HEK293 (cell line): ENCODE measurements around the gene MARCHF10.

ENCODE experiments used
- CTCF ChIA-PET: fragments of 350-600 bp; formaldehyde crosslinking; extraction: SDS; loops from one replicate; lab custom pipeline; 2021; ENCODE audit warnings: antibody characterized with exemption; lab: Yijun Ruan, JAX
- POLR2A ChIA-PET: fragments of 300-600 bp; formaldehyde crosslinking; extraction: SDS; loops from one replicate; lab custom pipeline; 2020; ENCODE audit warnings: antibody characterized with exemption, inconsistent platforms; lab: Yijun Ruan, JAX
- H3K27ac ChIP-seq: fragments of 200-500 bp; sonication (Bioruptor generic); 2 replicates; pipeline ENCODE4 v1.5.1; 2014; ENCODE audit warnings: low read depth, low read length, control low read depth, inconsistent platforms; ENCODE audit errors: extremely low read depth
- H3K36me3 ChIP-seq, 2 experiments: fragments of 200-500 bp in 1 of 2; sonication (Bioruptor generic) in 1 of 2; 1 replicate in 1 of 2; 2 replicates in 1 of 2; pipeline ENCODE4 v1.5.1; 2014 to 2017; ENCODE audit warnings: inconsistent platforms in 2 of 2, low read length in 2 of 2; ENCODE audit not compliant: control insufficient read depth in 2 of 2, insufficient read depth in 1 of 2
- H3K4me1 ChIP-seq: fragments of 200-500 bp; sonication (Bioruptor generic); 2 replicates; pipeline ENCODE4 v1.5.1; 2014; ENCODE audit warnings: mild to moderate bottlenecking, low read length, inconsistent platforms; ENCODE audit not compliant: control insufficient read depth, insufficient read depth
- H3K4me3 ChIP-seq: 2 replicates; pipeline ENCODE4 v1.5.1; 2011; ENCODE audit warnings: low read depth, mild to moderate bottlenecking, control low read depth, low read length, moderate library complexity
- H3K9me3 ChIP-seq: fragments of 200-500 bp; sonication (Bioruptor generic); 2 replicates; pipeline ENCODE4 v1.5.1; 2014; ENCODE audit warnings: low read depth, low read length, inconsistent platforms; ENCODE audit not compliant: control insufficient read depth, insufficient read depth
- EGR2 ChIP-seq: fragments of 450-650 bp; formaldehyde crosslinking; IDR thresholded peaks from 2 replicates; pipeline ENCODE4 v1.5.1; 2016; ENCODE audit warnings: low read depth, missing biosample characterization, missing genetic modification characterization
- KLF8 ChIP-seq: fragments of 450-650 bp; formaldehyde crosslinking; IDR thresholded peaks from 2 replicates; pipeline ENCODE4 v1.5.1; 2016; ENCODE audit warnings: missing biosample characterization, missing genetic modification characterization
- MYNN ChIP-seq: fragments of 450-650 bp; formaldehyde crosslinking; IDR thresholded peaks from 2 replicates; pipeline ENCODE4 v1.5.1; 2016; ENCODE audit warnings: missing biosample characterization, missing genetic modification characterization, borderline replicate concordance
- SETDB1 ChIP-seq: IDR thresholded peaks from one replicate; pipeline ENCODE4 v1.6.1; 2017; ENCODE audit warnings: mild to moderate bottlenecking, low read length, moderate library complexity, mixed read lengths; ENCODE audit not compliant: insufficient read length
- SP3 ChIP-seq: fragments of 450-650 bp; formaldehyde crosslinking; IDR thresholded peaks from 2 replicates; pipeline ENCODE4 v1.5.1; 2016; ENCODE audit warnings: missing biosample characterization, missing genetic modification characterization
- ZBTB17 ChIP-seq: fragments of 450-650 bp; formaldehyde crosslinking; IDR thresholded peaks from 2 replicates; pipeline ENCODE4 v1.5.1; 2016; ENCODE audit warnings: missing biosample characterization, missing genetic modification characterization
- ZBTB8A ChIP-seq: fragments of 450-650 bp; formaldehyde crosslinking; IDR thresholded peaks from 2 replicates; pipeline ENCODE4 v1.5.1; 2016; ENCODE audit warnings: missing biosample characterization, missing genetic modification characterization
- ZNF112 ChIP-seq: fragments of 450-650 bp; formaldehyde crosslinking; IDR thresholded peaks from 2 replicates; pipeline ENCODE4 v1.5.0; 2017; ENCODE audit warnings: missing biosample characterization, missing genetic modification characterization
- ZNF184 ChIP-seq: fragments of 450-650 bp; IDR thresholded peaks from 2 replicates; pipeline ENCODE4 v1.5.1; 2018; ENCODE audit warnings: missing biosample characterization, mild to moderate bottlenecking, missing genetic modification characterization
- ZNF292 ChIP-seq: fragments of 450-650 bp; formaldehyde crosslinking; IDR thresholded peaks from 2 replicates; pipeline ENCODE4 v1.5.1; 2016; ENCODE audit warnings: low read depth, missing biosample characterization, missing genetic modification characterization, borderline replicate concordance
- ZNF449 ChIP-seq: fragments of 450-650 bp; formaldehyde crosslinking; IDR thresholded peaks from 2 replicates; pipeline ENCODE4 v1.5.1; 2017; ENCODE audit warnings: missing biosample characterization, mild to moderate bottlenecking, missing genetic modification characterization, moderate library complexity
- ZNF510 ChIP-seq: fragments of 450-650 bp; formaldehyde crosslinking; IDR thresholded peaks from 2 replicates; pipeline ENCODE4 v1.5.1; 2018; ENCODE audit warnings: mild to moderate bottlenecking, missing genetic modification characterization, missing biosample characterization; ENCODE audit not compliant: insufficient replicate concordance
- ZNF529 ChIP-seq: fragments of 450-650 bp; formaldehyde crosslinking; IDR thresholded peaks from 2 replicates; pipeline ENCODE4 v1.5.1; 2017; ENCODE audit warnings: missing genetic modification characterization, missing biosample characterization; ENCODE audit not compliant: insufficient replicate concordance
- ZNF558 ChIP-seq: fragments of 450-650 bp; formaldehyde crosslinking; IDR thresholded peaks from 2 replicates; pipeline ENCODE4 v1.5.1; 2016; ENCODE audit warnings: missing biosample characterization, missing genetic modification characterization
- ZNF623 ChIP-seq: fragments of 450-650 bp; formaldehyde crosslinking; IDR thresholded peaks from 2 replicates; pipeline ENCODE4 v1.5.1; 2016; ENCODE audit warnings: missing biosample characterization, missing genetic modification characterization
- ZNF704 ChIP-seq: fragments of 450-650 bp; formaldehyde crosslinking; IDR thresholded peaks from 2 replicates; pipeline ENCODE4 v1.5.1; 2016; ENCODE audit warnings: missing biosample characterization, missing genetic modification characterization
- ZNF785 ChIP-seq: fragments of 450-650 bp; formaldehyde crosslinking; IDR thresholded peaks from 2 replicates; pipeline ENCODE4 v1.5.1; 2016; ENCODE audit warnings: missing biosample characterization, missing genetic modification characterization
- ZSCAN16 ChIP-seq: fragments of 450-650 bp; formaldehyde crosslinking; IDR thresholded peaks from 2 replicates; pipeline ENCODE4 v1.5.1; 2016; ENCODE audit warnings: missing biosample characterization, missing genetic modification characterization
- TF ChIP-seq, protein P1 (sequence below): fragments of 450-650 bp; formaldehyde crosslinking; IDR thresholded peaks from 2 replicates; pipeline ENCODE4 v1.5.1; 2016; ENCODE audit warnings: missing biosample characterization, missing genetic modification characterization
- TF ChIP-seq, protein P2 (sequence below): fragments of 450-650 bp; formaldehyde crosslinking; IDR thresholded peaks from 2 replicates; pipeline ENCODE4 v1.5.1; 2017; ENCODE audit warnings: missing biosample characterization, missing genetic modification characterization

MARCHF10 gene

GRCh38 chr17:62720126-62720850, 87.8 kb downstream of the MARCHF10 start:
- Histone ChIP-seq H3K36me3 (no peaks in the 10 kb centered on the region), H3K4me1 (peaks cover 4% of the 10 kb centered on the region; the same call in 1 of the 2 replicates), H3K9me3 (no peaks in the 10 kb centered on the region), H3K27ac (no peak overlapping the region), H3K4me3 (no peak overlapping the region)
- TF ChIP-seq ZNF292 (tag by site-specific recombination) (no peak), ZNF704 (no peak), ZNF112 (tag by site-specific recombination) (no peak), ZNF558 (tag by site-specific recombination) (no peak), ZBTB17 (tag by site-specific recombination) (no peak)
- POLR2A ChIA-PET: interaction anchor here (0.6 kb wide), 2 partner anchors 59 to 109 kb away, joined by 3 to 6 read pairs; no protein-coding TSS in a partner anchor
- CTCF ChIA-PET: interaction anchor here (0.6 to 1.5 kb wide), 6 partner anchors 11 to 255 kb away, joined by 3 to 8 read pairs (median 4); no protein-coding TSS in a partner anchor

- Histone ChIP-seq H3K36me3 (no peaks in the 10 kb centered on the region), H3K27ac (no peak overlapping the region), H3K4me1 (peaks cover 4% of the 10 kb centered on the region; the same call in 1 of the 2 replicates)
- POLR2A ChIA-PET: no interaction called here
- TF ChIP-seq SP3 (tag by site-specific recombination) (no peak), SETDB1 (peak; percentile 91)
- TF ChIP-seq, all 188 proteins: peak for 1
- CTCF ChIA-PET: interaction anchor here (0.7 to 1.5 kb wide), 2 partner anchors 13 to 102 kb away, joined by 4 read pairs; no protein-coding TSS in a partner anchor
- Histone ChIP-seq H3K9me3 (no peaks in the 10 kb centered on the region), H3K4me3 (no peak overlapping the region)
Observed at GRCh38 chr17:62719586-62719985, 88.5 kb downstream of the MARCHF10 start.

- no peak overlapping the region for H3K27ac ChIP-seq
- TF ChIP-seq ZNF623 (tag by site-specific recombination) (no peak), SETDB1 (no peak), ZSCAN16 (tag by site-specific recombination) (no peak), MYNN (tag by site-specific recombination) (no peak), ZBTB8A (tag by site-specific recombination) (no peak), ZNF529 (tag by site-specific recombination) (no peak), ZNF184 (tag by site-specific recombination) (no peak), ZNF449 (tag by site-specific recombination) (no peak), ZNF785 (tag by site-specific recombination) (no peak), ZNF704 (no peak), EGR2 (tag by site-specific recombination) (no peak), KLF8 (tag by site-specific recombination) (no peak), ZNF510 (tag by site-specific recombination) (no peak)
- TF ChIP-seq, protein P1, sequence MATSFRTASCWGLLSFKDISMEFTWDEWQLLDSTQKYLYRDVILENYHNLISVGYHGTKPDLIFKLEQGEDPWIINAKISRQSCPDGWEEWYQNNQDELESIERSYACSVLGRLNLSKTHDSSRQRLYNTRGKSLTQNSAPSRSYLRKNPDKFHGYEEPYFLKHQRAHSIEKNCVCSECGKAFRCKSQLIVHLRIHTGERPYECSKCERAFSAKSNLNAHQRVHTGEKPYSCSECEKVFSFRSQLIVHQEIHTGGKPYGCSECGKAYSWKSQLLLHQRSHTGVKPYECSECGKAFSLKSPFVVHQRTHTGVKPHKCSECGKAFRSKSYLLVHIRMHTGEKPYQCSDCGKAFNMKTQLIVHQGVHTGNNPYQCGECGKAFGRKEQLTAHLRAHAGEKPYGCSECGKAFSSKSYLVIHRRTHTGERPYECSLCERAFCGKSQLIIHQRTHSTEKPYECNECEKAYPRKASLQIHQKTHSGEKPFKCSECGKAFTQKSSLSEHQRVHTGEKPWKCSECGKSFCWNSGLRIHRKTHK (tag by site-specific recombination): no peak
- TF ChIP-seq, protein P2, sequence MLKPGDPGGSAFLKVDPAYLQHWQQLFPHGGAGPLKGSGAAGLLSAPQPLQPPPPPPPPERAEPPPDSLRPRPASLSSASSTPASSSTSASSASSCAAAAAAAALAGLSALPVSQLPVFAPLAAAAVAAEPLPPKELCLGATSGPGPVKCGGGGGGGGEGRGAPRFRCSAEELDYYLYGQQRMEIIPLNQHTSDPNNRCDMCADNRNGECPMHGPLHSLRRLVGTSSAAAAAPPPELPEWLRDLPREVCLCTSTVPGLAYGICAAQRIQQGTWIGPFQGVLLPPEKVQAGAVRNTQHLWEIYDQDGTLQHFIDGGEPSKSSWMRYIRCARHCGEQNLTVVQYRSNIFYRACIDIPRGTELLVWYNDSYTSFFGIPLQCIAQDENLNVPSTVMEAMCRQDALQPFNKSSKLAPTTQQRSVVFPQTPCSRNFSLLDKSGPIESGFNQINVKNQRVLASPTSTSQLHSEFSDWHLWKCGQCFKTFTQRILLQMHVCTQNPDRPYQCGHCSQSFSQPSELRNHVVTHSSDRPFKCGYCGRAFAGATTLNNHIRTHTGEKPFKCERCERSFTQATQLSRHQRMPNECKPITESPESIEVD (tag by site-specific recombination): no peak
Observed at GRCh38 chr17:62718429-62718828, 89.7 kb downstream of the MARCHF10 start.

More at GRCh38 chr17:62718429-62718828, 89.7 kb downstream of the MARCHF10 start:
- POLR2A ChIA-PET: no interaction called here
- no peak overlapping the region for H3K4me3 ChIP-seq
- no peaks in the 10 kb centered on the region for H3K9me3 ChIP-seq
- no peaks in the 10 kb centered on the region for H3K36me3 ChIP-seq
- CTCF ChIA-PET: interaction anchor here (0.7 kb wide), 1 partner anchor 256 kb away, joined by 3 read pairs; no protein-coding TSS in a partner anchor
- H3K4me1 ChIP-seq: no peaks in the 10 kb centered on the region
